ENCODE measurements around the gene PARP8.

- TF ChIP-seq POLR2AphosphoS5 (IDR thresholded peaks at IDR 0.05; ENCODE audit: low read depth, low read length) (no peak), SIN3A (IDR thresholded peaks at IDR 0.05; ENCODE audit: borderline replicate concordance, insufficient read depth, low read length) (no peak)
These were observed 21.1 kb downstream of the PARP8 start for GRCh38 chr5:50687548-50687947.
